HepG2 (cell line): ENCODE measurements around the gene LCMT2. TPM values are rescaled to one million over a fixed set of nuclear protein-coding genes. Genes with fewer than 3 reads are reported as not detected.

Source experiments
- ATAC-seq: fragments of 200-7000 bp; cut with Tn5 transposase; 3 replicates; pipeline ENCODE4 v1.9.1; 2020; ENCODE audit warnings: mild to moderate bottlenecking, moderate library complexity
- BruUV-seq: library from RNA; stranded (reverse); fragments of 400-500 nt; replicated peaks from 2 replicates; lab custom pipeline; 2021; lab: Mats Ljungman, UMichigan
- CTCF ChIA-PET: fragments of 300-600 bp; formaldehyde crosslinking; extraction: SDS; loops from one replicate; lab custom pipeline; 2021; ENCODE audit warnings: low total read pairs, inconsistent platforms, low intra/inter-chr PET ratio; lab: Yijun Ruan, JAX
- POLR2A ChIA-PET: fragments of 350-600 bp; sonication (Branson Sonifier 250); formaldehyde crosslinking; loops from one replicate; lab custom pipeline; 2020; ENCODE audit warnings: antibody characterized with exemption, inconsistent platforms; lab: Yijun Ruan, JAX
- DNase-seq: peaks from one replicate; pipeline ENCODE4 v3.0.0-alpha.2; 2015; ENCODE audit warnings: low spot score
- FAIRE-seq: peaks from 3 replicates; lab custom pipeline; 2011; peaks lifted over from hg19 to GRCh38; lab: Jason Lieb, UNC
- H2AFZ ChIP-seq: one replicate; pipeline ENCODE4 v1.6.1; 2011; ENCODE audit warnings: low read length, inconsistent platforms
- H3K27ac ChIP-seq: fragments of 300-600 bp; 3 replicates; pipeline ENCODE4 v1.8.0; 2011; ENCODE audit warnings: mixed run types, mild to moderate bottlenecking, mixed read lengths, low read length, inconsistent platforms; ENCODE audit not compliant: insufficient read depth; ENCODE audit errors: extremely low read length
- H3K27me3 ChIP-seq, 2 experiments: fragments of 200-600 bp in 1 of 2; 2 replicates in 1 of 2; 3 replicates in 1 of 2; pipeline versions ENCODE4 v1.6.0 to v1.8.0; 2011; ENCODE audit warnings: low read length in 2 of 2, mild to moderate bottlenecking in 2 of 2, moderate library complexity in 2 of 2, inconsistent platforms in 1 of 2; ENCODE audit not compliant: insufficient read depth in 2 of 2, control insufficient read depth in 1 of 2
- H3K36me3 ChIP-seq, 2 experiments: fragments of 200-600 bp in 1 of 2; replicated peaks in 1 of 2; 2 replicates in 1 of 2; 3 replicates in 1 of 2; pipeline versions ENCODE4 v1.5.1 to v1.8.0; 2011; ENCODE audit warnings: low read length in 2 of 2, inconsistent platforms in 1 of 2; ENCODE audit not compliant: insufficient read depth in 2 of 2, control insufficient read depth in 1 of 2
- H3K4me1 ChIP-seq: 2 replicates; pipeline ENCODE4 v1.5.1; 2012; ENCODE audit warnings: low read length, inconsistent platforms; ENCODE audit not compliant: insufficient read depth
- H3K4me2 ChIP-seq: 2 replicates; pipeline ENCODE4 v1.6.0; 2011; ENCODE audit warnings: low read depth, low read length, inconsistent platforms
- H3K4me3 ChIP-seq, 3 experiments: fragments of 200-600 bp in 1 of 3; sonication (generic), shearing (Covaris generic) in 1 of 3; replicated peaks in 1 of 3; 2 replicates each; pipeline ENCODE4 v1.5.1; 2011 to 2016; ENCODE audit warnings: low read length in 3 of 3, inconsistent platforms in 2 of 3, low read depth in 2 of 3, mild to moderate bottlenecking in 2 of 3, control low read depth in 1 of 3, mixed read lengths in 1 of 3; ENCODE audit not compliant: insufficient read depth in 1 of 3
- H3K79me2 ChIP-seq: one replicate; pipeline ENCODE4 v1.6.1; 2011; ENCODE audit warnings: low read length, inconsistent platforms; ENCODE audit not compliant: insufficient read depth
- H3K9ac ChIP-seq: 2 replicates; pipeline ENCODE4 v1.6.0; 2011; ENCODE audit warnings: mild to moderate bottlenecking, low read depth, low read length, inconsistent platforms; ENCODE audit not compliant: insufficient read depth
- H3K9me3 ChIP-seq: 2 replicates; pipeline ENCODE4 v1.5.1; 2012; ENCODE audit warnings: mild to moderate bottlenecking, low read length
- H4K20me1 ChIP-seq: 2 replicates; pipeline ENCODE4 v1.6.0; 2011; ENCODE audit warnings: inconsistent platforms, mild to moderate bottlenecking, low read length, moderate library complexity; ENCODE audit not compliant: insufficient read depth
- AGO2 ChIP-seq: fragments of 200-400 bp; formaldehyde crosslinking; optimal IDR thresholded peaks from 2 replicates; pipeline ENCODE3; 2017; ENCODE audit warnings: mild to moderate bottlenecking, low read depth, low read length, moderate library complexity
- BRD4 ChIP-seq: sonication (generic); formaldehyde crosslinking; IDR thresholded peaks from 2 replicates; pipeline ENCODE4 v1.4.0; 2020; ENCODE audit warnings: missing genetic modification reagents
- CAMTA2 ChIP-seq: sonication (generic); formaldehyde crosslinking; IDR thresholded peaks from 2 replicates; pipeline ENCODE4 v1.4.0; 2020; ENCODE audit warnings: mild to moderate bottlenecking, missing genetic modification reagents, borderline replicate concordance
- POLR2G ChIP-seq: fragments of 200-400 bp; formaldehyde crosslinking; IDR thresholded peaks from 2 replicates; pipeline ENCODE4 v1.6.1; 2018; ENCODE audit warnings: mild to moderate bottlenecking, low read depth, low read length, moderate library complexity
- SMARCE1 ChIP-seq: fragments of 450-650 bp; IDR thresholded peaks from 2 replicates; pipeline ENCODE4 v1.6.1; 2017; ENCODE audit warnings: borderline replicate concordance
- SOX13 ChIP-seq, 3 experiments: fragments of 450-650 bp in 1 of 3; sonication (generic) in 1 of 3; formaldehyde crosslinking in 1 of 3; IDR thresholded peaks in 2 of 3; conservative IDR thresholded peaks in 1 of 3; 2 replicates each; pipeline versions ENCODE4 v1.5.0 to v1.6.1; 2016 to 2020; ENCODE audit warnings: antibody characterized with exemption in 1 of 3, mild to moderate bottlenecking in 1 of 3, missing compliant biosample characterization in 1 of 3, missing genetic modification reagents in 1 of 3, moderate library complexity in 1 of 3
- TBP ChIP-seq: sonication (generic); formaldehyde crosslinking; IDR thresholded peaks from 2 replicates; pipeline ENCODE4 v1.5.0; 2020; ENCODE audit warnings: missing genetic modification reagents
- YEATS4 ChIP-seq: sonication (generic); formaldehyde crosslinking; IDR thresholded peaks from 2 replicates; pipeline ENCODE4 v1.4.0; 2020; ENCODE audit warnings: missing genetic modification reagents, borderline replicate concordance
- ZBTB20 ChIP-seq: sonication (generic); formaldehyde crosslinking; IDR thresholded peaks from 2 replicates; pipeline ENCODE4 v1.8.1; 2023; ENCODE audit warnings: missing genetic modification reagents, low read depth, mild to moderate bottlenecking, borderline replicate concordance
- ZBTB33 ChIP-seq: sonication (generic); formaldehyde crosslinking; IDR thresholded peaks from 2 replicates; pipeline ENCODE4 v1.4.0; 2020; ENCODE audit warnings: missing genetic modification reagents
- ZBTB38 ChIP-seq: sonication (generic); formaldehyde crosslinking; IDR thresholded peaks from 2 replicates; pipeline ENCODE4 v1.5.1; 2020; ENCODE audit warnings: mild to moderate bottlenecking, missing genetic modification reagents
- ZFP36L1 ChIP-seq: sonication (generic); formaldehyde crosslinking; IDR thresholded peaks from 2 replicates; pipeline ENCODE4 v1.8.0; 2022; ENCODE audit warnings: mild to moderate bottlenecking, missing genetic modification reagents, moderate library complexity
- ZNF354B ChIP-seq: sonication (generic); formaldehyde crosslinking; IDR thresholded peaks from 2 replicates; pipeline ENCODE4 v1.8.0; 2022; ENCODE audit warnings: mild to moderate bottlenecking, missing genetic modification reagents
- ZNF484 ChIP-seq: sonication (generic); formaldehyde crosslinking; IDR thresholded peaks from 2 replicates; pipeline ENCODE4 v1.5.1; 2020; ENCODE audit warnings: mild to moderate bottlenecking, low read depth, missing genetic modification reagents, borderline replicate concordance
- ZNF556 ChIP-seq: sonication (generic); formaldehyde crosslinking; IDR thresholded peaks from 2 replicates; pipeline ENCODE4 v1.4.0; 2020; ENCODE audit warnings: mild to moderate bottlenecking, missing genetic modification reagents, borderline replicate concordance
- ZNF784 ChIP-seq: sonication (generic); formaldehyde crosslinking; IDR thresholded peaks from 2 replicates; pipeline ENCODE4 v1.5.1; 2020; ENCODE audit warnings: missing genetic modification reagents, mild to moderate bottlenecking, borderline replicate concordance
- WGBS: methylation state at CpG from one replicate; pipeline ENCODE4 v1.1.6; 2017; ENCODE audit warnings: low lambda C conversion rate; 5-methylcytosine and 5-hydroxymethylcytosine counted together
- in situ Hi-C: cut with HindIII; loops from 2 replicates; pipeline ENCODE4 v1.10.0; 2017; ENCODE audit warnings: low pct_unique_long_range_greater_than_20kb; ENCODE audit not compliant: extremely low pct_ligation_motif_present
- intact Hi-C: fragments of 100-400 bp; cut with micrococcal nuclease; formaldehyde crosslinking; loops from one replicate; pipeline ENCODE4 v1.10.0; 2022; ENCODE audit not compliant: unreplicated experiment
- polyA plus RNA-seq, 8 experiments: library from polyadenylated mRNA; depleted of rRNA in 3 of 8; stranded (reverse) in 7 of 8; unstranded in 1 of 8; fragments of >200 nt; fragmentation: Illumina TruSeq in 4 of 8; extraction: Trizol in 4 of 8; gene quantifications; 2 replicates each; pipeline versions ENCODE4 v1.2.1 to v1.2.3, GENCODE V29; 2011 to 2016; ENCODE audit warnings: low read depth in 4 of 8, missing spikeins in 1 of 8, mixed read lengths in 1 of 8; ENCODE audit not compliant: insufficient read depth in 1 of 8
- total RNA-seq, 5 experiments: library from RNA; depleted of rRNA; stranded (reverse); fragments of >200 nt; fragmentation: Illumina TruSeq; extraction: Trizol; gene quantifications; 2 replicates each; pipeline ENCODE4 v1.2.3, GENCODE V29; 2016; ENCODE audit warnings: low read depth in 1 of 5
- TF ChIP-seq, protein P1 (sequence below): sonication (generic); formaldehyde crosslinking; IDR thresholded peaks from 2 replicates; pipeline ENCODE4 v1.5.0; 2020; ENCODE audit warnings: missing genetic modification reagents
- TF ChIP-seq, protein P2 (sequence below): sonication (generic); formaldehyde crosslinking; IDR thresholded peaks from 2 replicates; pipeline ENCODE4 v1.4.0; 2020; ENCODE audit warnings: missing genetic modification reagents

LCMT2 gene
- total and polyA plus RNA-seq, 2 of the 13 experiments (the other 11 are each of a cell fraction or from before 2014, with no cell fraction given) = 6.9 to 9.1 TPM

GRCh38 chr15:43330780-43331087 is 361 bp upstream of the LCMT2 start (continued):
- TF ChIP-seq POLR2G (peak; percentile 70; the same call in 1 of the 2 replicates), ZFP36L1 (CRISPR knock-in tag) (no peak), YEATS4 (CRISPR knock-in tag) (no peak), CAMTA2 (CRISPR knock-in tag) (no peak), SMARCE1 (no peak), ZNF556 (no peak)

GRCh38 chr15:43329217-43329959 is 985 bp downstream of the LCMT2 start:
- peaks cover 0 to 2% of the 10 kb centered on the region in 2 experiments; a peak in 2 of 5 replicates for H3K27me3 ChIP-seq
- peak overlapping the region; percentile 96 for H3K4me2 ChIP-seq
- H3K79me2 ChIP-seq = peaks cover 14% of the 10 kb centered on the region
- H3K4me3 ChIP-seq = peak overlapping the region; percentile 63 to 75 (median 74)
- DNase-seq = no peak
- in situ Hi-C loops (no loop called here), intact Hi-C loops (no loop called here)
- CTCF ChIA-PET = no interaction called here
- H2AFZ ChIP-seq = no peak overlapping the region
- no peak for FAIRE-seq
- peaks cover 0 to 2% of the 10 kb centered on the region in 2 experiments; a peak in 1 of 5 replicates for H3K36me3 ChIP-seq
- H3K9me3 ChIP-seq = no peaks in the 10 kb centered on the region
- H3K9ac ChIP-seq = peak overlapping the region; percentile 77
- POLR2A ChIA-PET = interaction anchor here (0.8 kb wide), 1 partner anchor 41 kb away, joined by 3 read pairs; the partner anchor contains the start of genes TUBGCP4 and ZSCAN29
- ATAC-seq = no peak
- no peaks in the 10 kb centered on the region for H4K20me1 ChIP-seq
- 69% methylated on average over 33 of the region's 38 CpGs for WGBS
- H3K27ac ChIP-seq = peak overlapping the region; percentile 91
- H3K4me1 ChIP-seq = peaks cover 32% of the 10 kb centered on the region
- no TSS peak for BruUV-seq
- TF ChIP-seq, protein P1, sequence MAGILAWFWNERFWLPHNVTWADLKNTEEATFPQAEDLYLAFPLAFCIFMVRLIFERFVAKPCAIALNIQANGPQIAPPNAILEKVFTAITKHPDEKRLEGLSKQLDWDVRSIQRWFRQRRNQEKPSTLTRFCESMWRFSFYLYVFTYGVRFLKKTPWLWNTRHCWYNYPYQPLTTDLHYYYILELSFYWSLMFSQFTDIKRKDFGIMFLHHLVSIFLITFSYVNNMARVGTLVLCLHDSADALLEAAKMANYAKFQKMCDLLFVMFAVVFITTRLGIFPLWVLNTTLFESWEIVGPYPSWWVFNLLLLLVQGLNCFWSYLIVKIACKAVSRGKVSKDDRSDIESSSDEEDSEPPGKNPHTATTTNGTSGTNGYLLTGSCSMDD (CRISPR knock-in tag) = 0 out of 2 replicates have a peak, but pooled peaks have one; percentile 50
- no peak for TF ChIP-seq AGO2
- 0 out of 2 replicates have a peak, but pooled peaks have one; percentile 5 for TF ChIP-seq ZNF784 (CRISPR knock-in tag)
- TF ChIP-seq BRD4 = peak; percentile 55; the same call in 1 of the 2 replicates
- 0 out of 2 replicates have a peak, but pooled peaks have one; percentile 1 for TF ChIP-seq ZBTB20 (CRISPR knock-in tag)
- TF ChIP-seq ZBTB38 (CRISPR knock-in tag) = peak; percentile 78
- TF ChIP-seq, protein P2, sequence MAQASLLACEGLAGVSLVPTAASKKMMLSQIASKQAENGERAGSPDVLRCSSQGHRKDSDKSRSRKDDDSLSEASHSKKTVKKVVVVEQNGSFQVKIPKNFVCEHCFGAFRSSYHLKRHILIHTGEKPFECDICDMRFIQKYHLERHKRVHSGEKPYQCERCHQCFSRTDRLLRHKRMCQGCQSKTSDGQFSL (CRISPR knock-in tag) = no peak
- no peak for TF ChIP-seq ZNF484 (CRISPR knock-in tag)
- TF ChIP-seq ZNF354B = 0 out of 2 replicates have a peak, but pooled peaks have one; percentile 30
- 0 out of 2 replicates have a peak, but pooled peaks have one; percentile 50 for TF ChIP-seq TBP (CRISPR knock-in tag)
- peak; percentile 21; the same call in 1 of the 2 replicates for TF ChIP-seq ZBTB33 (CRISPR knock-in tag)
- TF ChIP-seq SOX13 (IDR thresholded peaks at IDR 0.05) = no peak
- no peak for TF ChIP-seq SOX13 (CRISPR knock-in tag; conservative IDR thresholded peaks at IDR 0.05 in 1 of 2, IDR thresholded peaks at IDR 0.05 in 1 of 2)
